Measurements from ENCODE around the gene LIF.
"Not testable (repeated sequence)": the region's sequence is repeated elsewhere in the genome, so short reads cannot be mapped to it uniquely, and the experiment has no call there.

Gene LIF

GRCh38 chr22:30206944-30207343 lies 39.6 kb downstream of the LIF start:
- peak; percentile 84 for DNase-seq (ENCODE audit: low read depth)

GRCh38 chr22:30205281-30206115 lies 41.1 kb downstream of the LIF start:
- peak; percentile 97 for DNase-seq (ENCODE audit: low read depth)

- DNase-seq (ENCODE audit: low read depth): peak; percentile 96
Observed at GRCh38 chr22:30204742-30205111, 41.8 kb downstream of the LIF start.

- no peak for DNase-seq (ENCODE audit: low read depth)
Observed at GRCh38 chr22:30204015-30204741, 42.4 kb downstream of the LIF start.

GRCh38 chr22:30202531-30203006 lies 44.0 kb downstream of the LIF start:
- peak; percentile 66 for DNase-seq (ENCODE audit: low read depth)

GRCh38 chr22:30201945-30202344 lies 44.6 kb downstream of the LIF start:
- DNase-seq (ENCODE audit: low read depth): peak; percentile 53

- DNase-seq (ENCODE audit: low read depth): not testable (repeated sequence)
Observed at GRCh38 chr22:30200905-30201304, 45.7 kb downstream of the LIF start.

- no peak for DNase-seq (ENCODE audit: low read depth)
Observed at GRCh38 chr22:30198921-30199320, 47.6 kb downstream of the LIF start.

- DNase-seq (ENCODE audit: low read depth): no peak
Observed at GRCh38 chr22:30198152-30198825, 48.3 kb downstream of the LIF start.

GRCh38 chr22:30197389-30197788 lies 49.2 kb downstream of the LIF start:
- DNase-seq (ENCODE audit: low read depth): no peak

GRCh38 chr22:30196880-30197336 lies 49.7 kb downstream of the LIF start:
- DNase-seq (ENCODE audit: low read depth): no peak

- peak; percentile 98 for DNase-seq (ENCODE audit: low read depth)
Observed at GRCh38 chr22:30196141-30196879, 50.2 kb downstream of the LIF start.

- no peak for DNase-seq (ENCODE audit: low read depth)
Observed at GRCh38 chr22:30195245-30196140, 51.1 kb downstream of the LIF start.

GRCh38 chr22:30193031-30193775 lies 53.4 kb downstream of the LIF start:
- DNase-seq (ENCODE audit: low read depth): no peak

- no peak for DNase-seq (ENCODE audit: low read depth)
Observed at GRCh38 chr22:30192427-30192826, 54.1 kb downstream of the LIF start.

GRCh38 chr22:30191040-30191701 lies 55.4 kb downstream of the LIF start:
- DNase-seq (ENCODE audit: low read depth): no peak

GRCh38 chr22:30190574-30190973 lies 56.0 kb downstream of the LIF start:
- DNase-seq (ENCODE audit: low read depth): no peak
